Colonic mucosa (tissue), 4 donors: ENCODE results near the gene LEFTY1. TPM values are rescaled to one million over a fixed set of nuclear protein-coding genes. Genes with fewer than 3 reads are reported as not detected.

ENCODE experiments used
- DNase-seq: peaks from one replicate; pipeline ENCODE4 v3.0.0-alpha.2; 2020
- H3K27ac ChIP-seq: fragments of 200-600 bp; one replicate; pipeline ENCODE4 v1.8.0; 2021
- H3K27me3 ChIP-seq: fragments of 200-600 bp; one replicate; pipeline ENCODE4 v1.8.0; 2021
- H3K36me3 ChIP-seq: fragments of 200-600 bp; one replicate; pipeline ENCODE4 v1.8.0; 2021
- H3K4me1 ChIP-seq: fragments of 200-600 bp; one replicate; pipeline ENCODE4 v1.8.0; 2021; ENCODE audit warnings: mild to moderate bottlenecking
- H3K4me3 ChIP-seq: fragments of 200-600 bp; one replicate; pipeline ENCODE4 v1.8.0; 2021
- H3K9ac ChIP-seq, 2 donors: one replicate each; pipeline ENCODE4 v1.7.0; 2013; ENCODE audit warnings: control low read depth in 2 of 2, low read depth in 2 of 2, low read length in 2 of 2
- H3K9me3 ChIP-seq: fragments of 200-600 bp; one replicate; pipeline ENCODE4 v1.8.0; 2021
- intact Hi-C: fragments of 100-400 bp; cut with DNase I; formaldehyde crosslinking; loops from one replicate; pipeline ENCODE4 v1.14.1; 2022
- total RNA-seq, 2 donors: library from RNA; stranded (reverse); fragmentation: NEBNext Ultra II Directional in 1 of 2; extraction: Animal tissue kit (Norgen Biotek cat#: 25700) in 1 of 2; gene quantifications; one replicate each; pipeline ENCODE4 v1.2.1, GENCODE V29; 2021
- TF ChIP-seq, protein P1 (sequence below): fragments of 200-600 bp; IDR thresholded peaks from one replicate; pipeline ENCODE4 v1.8.0; 2022; ENCODE audit warnings: antibody characterized with exemption, mild to moderate bottlenecking
- donor health status: healthy.
- donor health status: DM: no; HTN: no; CAD: no.
- donor health status: DM: no; HTN: no; CAD: no.

LEFTY1 gene
- total RNA-seq, 2 donors from 2014 or later: 201 to 211 TPM

DNA sequence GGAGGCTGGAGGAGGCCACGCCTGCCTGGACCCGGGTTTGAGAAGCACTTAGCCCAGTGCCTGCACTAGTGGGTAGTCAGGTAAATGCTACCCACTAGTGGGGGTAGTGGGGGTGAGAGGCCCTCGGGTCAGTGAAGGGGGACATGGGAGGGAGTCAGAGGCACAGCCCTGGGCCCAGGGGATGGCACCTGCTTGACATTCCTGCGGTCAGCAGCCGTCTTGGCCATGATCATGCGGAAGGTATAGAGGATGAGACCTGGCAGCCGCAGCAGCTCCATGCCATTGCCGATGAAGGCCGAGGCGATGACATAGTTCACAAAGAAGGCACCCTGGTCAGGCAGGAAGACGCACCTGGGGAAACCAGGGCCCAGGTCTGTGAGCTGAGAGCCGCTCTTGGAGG, 35.5 kb downstream of the LEFTY1 start:
- no peak for DNase-seq
- TF ChIP-seq, protein P1, sequence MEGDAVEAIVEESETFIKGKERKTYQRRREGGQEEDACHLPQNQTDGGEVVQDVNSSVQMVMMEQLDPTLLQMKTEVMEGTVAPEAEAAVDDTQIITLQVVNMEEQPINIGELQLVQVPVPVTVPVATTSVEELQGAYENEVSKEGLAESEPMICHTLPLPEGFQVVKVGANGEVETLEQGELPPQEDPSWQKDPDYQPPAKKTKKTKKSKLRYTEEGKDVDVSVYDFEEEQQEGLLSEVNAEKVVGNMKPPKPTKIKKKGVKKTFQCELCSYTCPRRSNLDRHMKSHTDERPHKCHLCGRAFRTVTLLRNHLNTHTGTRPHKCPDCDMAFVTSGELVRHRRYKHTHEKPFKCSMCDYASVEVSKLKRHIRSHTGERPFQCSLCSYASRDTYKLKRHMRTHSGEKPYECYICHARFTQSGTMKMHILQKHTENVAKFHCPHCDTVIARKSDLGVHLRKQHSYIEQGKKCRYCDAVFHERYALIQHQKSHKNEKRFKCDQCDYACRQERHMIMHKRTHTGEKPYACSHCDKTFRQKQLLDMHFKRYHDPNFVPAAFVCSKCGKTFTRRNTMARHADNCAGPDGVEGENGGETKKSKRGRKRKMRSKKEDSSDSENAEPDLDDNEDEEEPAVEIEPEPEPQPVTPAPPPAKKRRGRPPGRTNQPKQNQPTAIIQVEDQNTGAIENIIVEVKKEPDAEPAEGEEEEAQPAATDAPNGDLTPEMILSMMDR: no peak

DNA sequence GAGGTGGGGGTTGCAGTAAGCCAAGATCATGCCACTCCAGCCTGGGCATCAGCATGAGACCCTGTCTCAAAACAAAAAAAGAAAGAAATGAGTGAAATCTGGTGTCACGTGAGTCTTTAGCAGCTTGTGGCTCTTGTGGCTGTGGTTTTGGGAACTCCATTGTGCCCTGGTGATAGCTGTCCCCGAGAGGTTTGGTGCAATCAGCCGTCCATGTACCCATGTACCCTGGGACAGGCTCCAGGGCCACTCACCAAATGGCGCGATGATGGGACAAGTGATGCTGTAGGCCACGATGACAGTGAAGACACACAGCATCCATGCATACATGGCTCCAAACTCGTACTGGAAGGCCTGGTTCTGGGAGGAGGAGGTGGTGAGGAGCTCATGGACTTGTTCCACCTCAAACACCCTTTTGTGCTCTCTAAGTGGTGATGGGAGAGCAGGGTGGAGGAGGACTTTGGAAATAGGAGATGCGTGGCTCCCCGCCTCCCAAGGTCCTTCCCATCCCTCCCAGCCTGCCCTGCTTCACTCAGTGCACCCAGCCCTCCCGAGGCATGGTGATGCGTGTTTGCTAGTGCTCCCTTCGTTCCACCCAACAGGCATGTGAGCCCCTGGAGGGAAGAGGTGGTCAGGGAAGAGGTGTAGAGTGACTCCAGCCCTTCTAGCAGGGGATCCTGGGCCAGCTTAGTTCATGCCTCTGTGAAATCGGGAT, 36.4 kb downstream of the LEFTY1 start:
- intact Hi-C loops: no loop called here
- Histone ChIP-seq H3K9ac (no peak overlapping the region), H3K27ac (no peak overlapping the region), H3K27me3 (no peaks in the 10 kb centered on the region), H3K36me3 (peaks cover 10% of the 10 kb centered on the region), H3K4me1 (peaks cover 8% of the 10 kb centered on the region), H3K9me3 (no peaks in the 10 kb centered on the region), H3K4me3 (no peak overlapping the region)
- no peak for DNase-seq
- TF ChIP-seq, protein P1: no peak

More for the DNA sequence above, 35.5 kb downstream of the LEFTY1 start:
- intact Hi-C loops: no loop called here
- H3K9me3 ChIP-seq: no peaks in the 10 kb centered on the region
- H3K9ac ChIP-seq: no peak overlapping the region
- peaks cover 10% of the 10 kb centered on the region for H3K36me3 ChIP-seq
- H3K27ac ChIP-seq: no peak overlapping the region
- peaks cover 3% of the 10 kb centered on the region for H3K4me1 ChIP-seq
- no peak overlapping the region for H3K4me3 ChIP-seq
- H3K27me3 ChIP-seq: no peaks in the 10 kb centered on the region

DNA sequence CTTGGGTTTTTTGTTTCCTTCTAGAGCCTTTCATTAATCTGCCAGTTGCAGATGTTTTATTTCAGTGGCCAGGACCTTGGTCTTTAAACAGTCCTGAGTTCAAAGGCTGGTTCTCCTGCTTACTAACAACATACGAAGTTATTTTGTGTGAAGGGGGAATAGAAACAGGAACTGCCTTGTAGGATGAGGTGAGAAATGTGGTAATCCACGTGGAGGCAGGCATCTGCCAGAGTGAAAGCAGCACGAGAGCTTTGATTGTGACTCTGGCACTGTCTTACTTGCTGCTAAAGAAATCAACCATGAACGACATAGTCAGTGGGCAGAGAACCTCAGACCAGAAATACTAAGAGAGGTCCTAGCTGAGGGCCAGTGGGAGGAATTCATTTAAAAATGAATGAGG, 37.1 kb downstream of the LEFTY1 start:
- peaks cover 8% of the 10 kb centered on the region for H3K4me1 ChIP-seq
- H3K9ac ChIP-seq: no peak overlapping the region
- H3K27ac ChIP-seq: no peak overlapping the region
- no peak overlapping the region for H3K4me3 ChIP-seq
- H3K9me3 ChIP-seq: no peaks in the 10 kb centered on the region
- no peaks in the 10 kb centered on the region for H3K27me3 ChIP-seq
- intact Hi-C loops: no loop called here
- H3K36me3 ChIP-seq: peaks cover 10% of the 10 kb centered on the region
- TF ChIP-seq, protein P1: no peak
- DNase-seq: no peak

DNA sequence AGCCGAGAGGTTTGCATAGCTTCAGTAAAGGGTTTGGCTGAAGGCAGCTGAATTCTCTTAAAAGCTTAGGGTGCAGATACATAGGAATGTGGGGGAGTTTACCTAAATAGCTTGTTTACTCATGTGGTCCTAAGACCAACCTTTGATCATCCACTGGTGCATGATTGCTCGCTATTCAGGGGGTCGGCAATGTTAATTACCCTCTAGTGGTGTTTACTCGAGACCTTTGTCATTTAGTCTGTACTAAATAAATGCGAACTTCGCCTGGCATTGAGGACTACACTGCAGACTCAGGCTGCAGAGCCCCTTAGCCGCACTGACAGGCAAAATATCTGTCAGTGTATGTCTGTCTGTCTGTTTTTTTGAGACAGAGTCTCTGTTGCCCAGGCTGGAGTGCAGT, 38.6 kb downstream of the LEFTY1 start:
- Histone ChIP-seq H3K9ac (no peak overlapping the region), H3K4me1 (peaks cover 8% of the 10 kb centered on the region), H3K27ac (no peak overlapping the region), H3K36me3 (peaks cover 10% of the 10 kb centered on the region), H3K4me3 (no peak overlapping the region), H3K27me3 (no peaks in the 10 kb centered on the region), H3K9me3 (no peaks in the 10 kb centered on the region)
- intact Hi-C loops: no loop called here
- no peak for DNase-seq
- TF ChIP-seq, protein P1: no peak

DNA sequence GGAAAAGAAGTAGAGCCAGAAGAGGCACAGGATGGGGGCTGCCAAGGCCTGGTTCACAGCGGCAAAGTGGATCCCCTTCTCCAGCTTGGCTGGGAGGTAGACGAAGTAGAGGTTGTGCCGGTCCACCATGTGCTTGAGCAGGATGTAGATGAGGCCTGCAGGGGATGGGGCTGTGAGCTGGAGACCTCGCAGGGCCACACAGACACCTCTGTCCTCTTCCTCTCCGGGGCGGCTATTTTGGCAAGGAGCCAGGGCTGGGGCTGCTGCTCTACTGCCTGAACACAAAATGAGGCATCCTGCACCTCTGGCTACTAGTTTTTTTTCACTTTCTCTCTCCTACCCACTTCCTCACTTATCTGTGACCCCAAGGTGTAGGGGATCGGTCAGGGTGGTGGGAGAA, 39.0 kb downstream of the LEFTY1 start:
- Histone ChIP-seq H3K4me3 (no peak overlapping the region), H3K27ac (no peak overlapping the region), H3K36me3 (peaks cover 7% of the 10 kb centered on the region), H3K9me3 (no peaks in the 10 kb centered on the region), H3K4me1 (peaks cover 8% of the 10 kb centered on the region), H3K27me3 (no peaks in the 10 kb centered on the region), H3K9ac (no peak overlapping the region)
- TF ChIP-seq, protein P1: no peak
- intact Hi-C loops: loop anchor here (5.0 to 10.0 kb wide), 3 partner anchors 62 to 125 kb away; partner anchors contain the start of gene SRP9
- no peak for DNase-seq
